Cardiac septum (tissue), 1 donor: Measurements from ENCODE around the gene ZKSCAN5. TPM values are rescaled to one million over a fixed set of nuclear protein-coding genes. Genes with fewer than 3 reads are reported as not detected.

ENCODE experiments used
- DNase-seq: peaks from one replicate; pipeline ENCODE4 v3.0.0-alpha.2; 2020; ENCODE audit warnings: low spot score
- intact Hi-C: fragments of 100-400 bp; cut with DNase I; formaldehyde crosslinking; loops from one replicate; pipeline ENCODE4 v1.14.0; 2022
- long read RNA-seq: library from polyadenylated mRNA; unstranded; transcript quantifications from one replicate; pipeline ENCODE4 v2.0.0, GENCODE V29; 2021
- total RNA-seq: library from RNA; stranded (reverse); fragmentation: NEBNext Ultra II Directional; extraction: Animal tissue kit (Norgen Biotek cat#: 25700); gene quantifications from one replicate; pipeline ENCODE4 v1.2.1, GENCODE V29; 2021
- donor health status: DM: no; HTN: no; CAD: no.

The ZKSCAN5 gene
- 7.0 TPM for total RNA-seq
- long read RNA-seq, full-length matches to known transcripts = 3 of 13 reads
- long read RNA-seq, partial matches to known transcripts = 4 of 13 reads
- long read RNA-seq, other reads (novel, unspliced or antisense) = 6 of 13 reads

GRCh38 chr7:99504603-99505323 is at the start of gene ZKSCAN5:
ZKSCAN5 (plus strand) TSS chr7:99504662; CDS start chr7:99506045, 1,383 bp downstream.
- intact Hi-C loops = no loop called here
- DNase-seq = peak; percentile 100

GRCh38 chr7:99455874-99456273 is 48.6 kb upstream of the ZKSCAN5 start:
- no peak for DNase-seq
- intact Hi-C loops = no loop called here

GRCh38 chr7:99456288-99456687 is 48.2 kb upstream of the ZKSCAN5 start:
- intact Hi-C loops = no loop called here
- no peak for DNase-seq

DNA sequence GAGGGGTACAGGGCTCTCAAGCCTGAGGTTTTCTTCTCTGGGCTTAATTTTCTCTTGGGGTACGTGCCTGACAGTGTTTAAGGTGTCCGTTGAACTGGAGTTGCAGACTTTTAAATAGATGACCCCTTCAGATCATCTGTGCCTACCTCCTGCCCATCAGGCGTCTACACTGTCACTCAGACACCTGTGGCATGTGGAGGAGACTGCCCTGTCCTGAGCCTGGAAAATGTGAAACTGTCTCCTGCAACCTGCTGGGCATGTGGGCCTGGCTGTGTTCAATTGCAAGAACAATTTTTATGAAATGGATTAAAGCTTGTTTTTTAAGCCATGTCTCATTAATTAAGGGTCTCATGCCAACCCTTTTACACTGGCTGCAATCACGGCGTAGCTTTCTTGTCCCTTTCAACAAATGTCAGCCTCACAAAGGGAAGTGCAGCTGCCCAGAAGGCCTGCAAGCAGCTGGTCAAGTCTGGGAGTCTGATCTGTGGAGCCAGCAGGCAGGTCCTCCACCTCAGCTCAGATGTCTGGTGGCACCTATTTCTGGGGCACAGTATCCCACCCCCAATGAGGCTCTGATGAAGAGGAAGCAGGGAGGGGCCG is 47.3 kb upstream of the ZKSCAN5 start:
- no peak for DNase-seq
- intact Hi-C loops = no loop called here

DNA sequence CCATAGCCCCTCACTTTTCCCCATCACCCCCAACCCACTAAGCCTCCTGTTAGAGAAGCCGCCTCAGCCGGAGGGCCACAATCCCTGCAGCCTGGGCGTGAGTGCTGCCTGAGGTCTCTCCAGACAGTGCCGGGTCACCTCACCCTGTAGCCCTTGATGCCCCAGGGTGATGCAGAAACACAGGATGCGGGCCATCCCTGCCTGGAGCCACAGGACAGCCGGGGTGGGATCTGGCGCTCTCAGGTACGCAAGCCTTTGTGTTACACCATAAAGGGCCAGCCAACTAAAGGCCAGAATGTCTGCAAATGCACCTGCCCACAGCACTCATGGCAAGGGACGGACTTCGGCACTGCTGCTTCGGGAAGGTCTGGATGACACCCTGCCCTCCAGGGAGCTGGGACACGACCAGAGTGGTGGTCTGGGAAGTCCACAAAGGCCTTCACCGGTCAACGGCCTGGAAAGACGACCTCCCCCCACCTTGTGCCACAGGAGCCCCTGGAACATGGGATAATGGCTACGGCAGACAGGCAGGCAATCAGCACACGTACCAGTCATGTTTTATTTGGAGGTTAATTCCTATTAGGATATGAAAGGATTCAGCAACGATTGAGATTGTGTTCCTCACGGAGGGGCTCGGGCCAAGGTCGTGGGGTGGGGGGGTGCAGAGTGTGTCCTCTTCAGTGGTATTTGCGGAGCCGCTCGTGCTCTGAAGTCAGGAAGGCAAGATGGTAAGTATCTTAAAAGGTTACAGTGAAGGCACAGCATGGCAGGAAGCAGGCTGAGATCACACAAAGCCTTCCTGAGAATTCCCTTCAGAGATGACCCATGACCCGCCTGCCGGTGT is 46.6 kb upstream of the ZKSCAN5 start:
- no peak for DNase-seq
- intact Hi-C loops = no loop called here

GRCh38 chr7:99459087-99459486 is 45.4 kb upstream of the ZKSCAN5 start:
- intact Hi-C loops = no loop called here
- DNase-seq = no peak

- intact Hi-C loops = no loop called here
- DNase-seq = no peak
These were observed 43.8 kb upstream of the ZKSCAN5 start for GRCh38 chr7:99460651-99461050.

DNA sequence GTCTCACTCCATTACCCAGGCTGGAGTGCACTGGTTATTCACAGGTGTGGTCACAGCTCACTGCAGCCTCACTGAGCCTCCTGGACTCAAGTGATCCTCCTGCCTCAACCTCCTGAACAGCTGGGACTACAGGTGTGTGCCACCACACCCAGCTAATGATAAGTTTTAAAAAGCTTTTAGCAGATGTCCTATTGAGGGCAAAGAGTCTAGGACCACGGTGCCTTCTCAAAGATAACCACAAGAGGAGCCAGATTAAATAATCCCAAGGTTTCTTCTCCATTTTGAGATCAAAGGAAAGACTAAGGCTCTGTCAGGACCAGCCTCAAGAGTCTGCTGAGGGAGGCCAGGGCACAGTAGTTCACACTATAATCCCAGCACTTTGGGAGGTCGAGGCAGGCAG is 43.2 kb upstream of the ZKSCAN5 start:
- no peak for DNase-seq
- intact Hi-C loops = no loop called here

DNA sequence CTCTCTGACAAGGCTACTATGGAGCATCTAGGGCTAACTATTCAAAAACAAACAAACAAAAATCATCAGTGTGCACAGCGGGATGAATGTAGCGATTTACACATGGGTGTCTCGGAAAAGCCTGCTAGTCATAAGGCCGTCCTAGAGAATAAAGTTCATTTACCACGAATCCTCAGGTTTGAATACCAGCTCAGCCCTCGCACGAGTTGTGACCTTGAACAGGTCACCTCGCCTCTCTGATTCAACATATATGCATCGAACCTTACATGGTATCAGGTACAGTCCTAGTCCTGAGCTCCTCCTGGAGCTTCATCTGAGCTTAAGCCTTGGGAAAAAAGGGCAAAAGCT is 39.1 kb upstream of the ZKSCAN5 start:
- no peak for DNase-seq
- intact Hi-C loops = no loop called here

DNA sequence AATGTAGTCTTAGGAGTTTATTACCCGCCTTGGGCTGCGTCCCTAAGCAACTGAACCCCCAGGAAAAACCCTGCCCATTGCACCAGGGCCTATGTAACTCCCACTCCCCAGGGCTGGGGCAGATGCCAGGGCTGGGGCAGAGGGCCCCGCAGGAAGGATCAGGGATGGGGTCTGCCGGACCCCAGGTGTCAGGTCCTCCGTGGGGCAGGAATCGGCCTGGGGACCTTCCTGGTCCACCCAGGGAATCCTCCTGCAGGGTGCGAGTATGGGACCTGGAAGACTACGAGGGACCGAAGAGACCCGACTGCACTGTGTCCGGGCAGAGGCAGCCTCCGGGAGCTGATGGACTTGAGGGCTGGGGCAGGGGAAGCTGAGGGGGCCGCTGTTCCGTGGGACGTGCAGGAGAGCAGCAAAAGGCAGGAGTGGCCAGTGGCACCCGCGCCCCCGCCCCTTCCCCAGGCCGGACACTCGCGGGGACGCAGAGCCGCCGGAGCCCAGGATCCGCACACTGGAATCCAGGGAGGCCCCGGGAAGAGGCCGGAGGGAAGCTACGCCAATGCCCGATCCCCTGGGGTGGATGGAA is 36.0 kb upstream of the ZKSCAN5 start:
- intact Hi-C loops = no loop called here
- DNase-seq = no peak

DNA sequence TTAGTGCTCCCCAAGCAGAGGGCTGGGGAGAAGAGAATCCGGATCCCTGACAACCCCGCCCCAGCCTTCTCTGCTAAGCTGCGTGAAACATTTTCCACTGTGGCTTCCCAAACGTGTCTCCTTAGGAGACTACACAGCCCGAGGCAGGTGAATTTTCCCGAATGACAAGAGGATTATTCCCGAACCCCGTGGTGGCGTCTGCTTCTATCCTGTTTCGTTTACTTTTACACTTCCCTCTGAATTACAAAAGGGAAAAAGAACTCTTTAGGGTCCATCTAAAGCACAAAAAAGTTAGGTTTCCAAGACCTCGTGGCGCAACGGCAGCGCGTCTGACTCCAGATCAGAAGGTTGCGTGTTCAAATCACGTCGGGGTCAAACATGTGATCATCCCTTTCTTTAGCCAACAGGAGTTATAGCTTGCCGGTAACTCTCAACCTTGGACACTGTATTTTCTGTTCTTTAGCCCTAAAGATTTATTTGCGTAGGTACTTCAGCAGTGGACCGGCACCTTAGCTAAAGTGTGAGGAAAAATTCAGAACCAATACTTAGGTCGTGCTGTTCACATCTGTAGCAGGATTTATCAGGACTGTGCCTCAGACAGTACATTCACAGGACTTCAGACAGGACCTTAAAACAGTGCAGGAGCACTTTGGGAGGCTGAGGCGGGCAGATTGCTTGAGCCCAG is 34.9 kb upstream of the ZKSCAN5 start:
- intact Hi-C loops = no loop called here
- DNase-seq = no peak

DNA sequence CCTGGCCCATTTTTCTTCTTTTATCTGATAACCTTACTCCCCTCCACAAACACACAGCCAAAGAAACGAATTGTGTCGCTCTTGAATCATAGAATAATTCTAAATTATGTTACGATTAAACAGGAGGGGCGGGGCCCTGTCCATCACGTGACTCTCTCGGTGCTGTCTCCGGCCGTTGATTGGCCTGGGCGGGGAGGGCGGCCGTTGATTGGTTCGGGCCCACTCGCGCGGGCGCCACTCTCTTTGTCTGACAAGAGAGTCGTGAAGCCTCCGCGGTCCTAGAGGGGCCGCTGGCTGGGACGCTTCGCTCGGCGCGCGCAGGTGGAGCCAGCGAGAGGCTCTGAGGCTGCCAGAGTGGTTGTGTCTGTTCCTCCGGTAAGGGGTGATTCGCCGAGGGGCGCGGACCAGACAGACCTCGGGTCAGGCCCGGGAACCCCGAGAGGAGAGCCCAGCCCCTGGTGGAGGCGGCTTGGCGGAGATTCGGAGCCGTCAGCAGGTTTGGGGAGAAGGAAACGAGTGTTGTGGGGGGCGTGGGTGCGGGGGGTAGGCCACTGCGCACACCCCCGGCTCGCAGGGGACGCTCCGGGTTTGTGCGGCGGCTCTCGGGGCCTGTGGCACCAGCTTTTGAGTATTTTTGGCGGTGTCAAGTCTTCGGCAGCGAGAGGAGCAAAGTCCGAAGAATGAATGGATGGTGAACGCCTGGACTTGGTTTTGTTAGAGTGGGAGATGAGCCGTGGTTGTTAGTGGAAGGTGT is 31.7 kb upstream of the ZKSCAN5 start, which contains the start of gene ZNF789:
TSS of gene ZNF789 (plus strand) at position 330 of the 754 bp plus-strand sequence. CDS start 3,567 bp downstream, outside the sequence.
- DNase-seq = peak; percentile 99
- intact Hi-C loops = loop anchor here (1.0 kb wide), 1 partner anchor 28 kb away; the partner anchor contains the start of gene ZNF394

DNA sequence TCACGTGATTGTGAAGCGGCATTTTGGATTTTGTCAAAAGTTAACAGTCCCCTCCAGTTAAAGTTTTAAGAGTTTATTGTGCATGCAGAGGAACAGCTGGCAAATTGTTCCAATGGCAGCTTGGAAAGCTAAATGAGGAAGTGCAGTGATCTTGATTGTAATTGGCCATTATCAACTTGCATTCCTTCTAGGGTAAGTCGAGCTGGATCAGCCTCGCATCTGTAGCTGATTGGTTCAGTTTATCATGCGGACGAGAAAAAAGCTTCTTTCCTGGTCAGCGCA is 31.2 kb upstream of the ZKSCAN5 start:
- DNase-seq = no peak

GRCh38 chr7:99476107-99476506 is 28.4 kb upstream of the ZKSCAN5 start:
- intact Hi-C loops = no loop called here
- no peak for DNase-seq

More for the DNA sequence above, 31.2 kb upstream of the ZKSCAN5 start:
- intact Hi-C loops = no loop called here

- DNase-seq = no peak
- intact Hi-C loops = no loop called here
These were observed 25.7 kb upstream of the ZKSCAN5 start for GRCh38 chr7:99478464-99479440.

GRCh38 chr7:99485094-99485493 is 19.4 kb upstream of the ZKSCAN5 start:
- DNase-seq = no peak
- intact Hi-C loops = no loop called here

DNA sequence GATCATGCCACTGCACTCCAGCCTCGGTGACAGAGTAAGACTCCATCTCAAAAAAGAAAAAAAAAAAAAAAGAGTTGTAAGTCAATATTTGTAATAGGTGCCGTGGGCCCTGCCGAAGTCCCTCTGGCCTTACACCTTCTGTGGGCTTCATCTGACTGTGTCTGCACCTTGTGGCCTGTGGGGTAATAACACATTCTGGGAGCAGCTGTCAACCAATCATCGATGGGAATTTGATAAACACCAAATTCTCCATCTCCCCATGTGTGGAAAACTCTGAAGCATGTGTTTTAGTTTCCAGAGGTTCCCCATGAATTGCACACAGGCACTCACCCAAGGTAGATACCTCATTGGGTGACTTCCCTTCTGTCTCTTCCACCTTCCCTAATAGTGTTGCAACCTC is 15.2 kb upstream of the ZKSCAN5 start:
- intact Hi-C loops = no loop called here
- DNase-seq = no peak

GRCh38 chr7:99490878-99491277 is 13.6 kb upstream of the ZKSCAN5 start:
- intact Hi-C loops = no loop called here
- no peak for DNase-seq
